HG03457 (cell line): ENCODE measurements around the gene GBGT1.

Experiments
- ATAC-seq: cut with Tn5 transposase; IDR thresholded peaks from one replicate; pipeline ENCODE4 v1.9.1; 2021; ENCODE audit warnings: moderate number of reproducible peaks; ENCODE audit not compliant: unreplicated experiment

The GBGT1 gene

DNA sequence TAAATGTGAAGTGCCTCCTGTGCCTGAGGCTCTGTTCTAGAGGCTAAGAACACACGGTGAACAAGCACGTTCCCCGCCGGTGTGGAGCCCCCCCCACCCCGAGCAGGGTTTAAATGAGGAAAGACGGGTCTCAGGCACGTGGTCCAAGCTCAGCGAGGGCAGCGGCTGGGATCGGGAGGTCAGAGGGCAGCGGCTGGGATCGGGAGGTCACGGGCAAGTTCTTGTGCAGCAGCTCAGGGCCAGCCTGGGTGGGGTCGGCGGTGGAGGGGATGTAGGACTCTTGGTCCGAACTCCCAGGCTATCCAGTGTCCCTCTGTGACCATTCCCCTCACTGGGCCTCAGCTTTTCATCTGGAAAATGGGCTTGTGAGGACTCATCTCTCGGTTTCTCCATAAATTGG is 2.7 kb upstream of the GBGT1 start:
- ATAC-seq, result no peak

DNA sequence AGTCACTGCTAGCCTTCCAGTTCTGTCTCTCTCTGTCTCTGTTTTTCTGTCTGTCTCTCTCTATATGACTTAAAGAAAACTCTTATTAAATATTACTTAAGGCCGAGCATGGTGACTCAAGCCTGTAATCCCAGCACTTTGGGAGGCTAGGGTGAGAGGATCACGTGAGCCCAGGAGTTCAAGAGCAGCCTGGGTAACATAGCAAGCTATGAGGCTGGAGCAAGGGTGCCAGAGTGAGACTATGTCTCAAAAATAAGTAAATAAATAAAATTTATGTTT is 1.7 kb upstream of the GBGT1 start:
- no peak for ATAC-seq

DNA sequence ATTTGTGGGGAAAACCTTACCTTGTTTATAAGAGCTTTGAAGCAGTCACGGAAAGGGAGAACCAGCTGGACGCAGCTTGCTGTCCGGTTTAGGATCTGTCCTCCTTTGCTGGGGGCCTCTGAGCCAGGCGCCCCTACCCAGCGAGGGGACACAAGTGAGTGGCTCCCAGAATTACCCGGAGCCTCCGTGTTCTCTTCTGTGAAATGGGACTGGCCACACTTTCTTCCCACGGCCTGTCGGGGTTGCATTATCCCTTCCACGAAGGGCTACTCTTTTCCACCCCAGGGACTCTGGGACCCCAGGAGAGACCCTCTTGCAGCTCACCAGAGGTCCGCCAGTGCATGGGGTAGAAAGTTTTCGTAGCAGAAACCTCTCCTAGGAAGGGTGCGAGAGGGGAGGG is 477 bp upstream of the GBGT1 start:
- ATAC-seq, result no peak

DNA sequence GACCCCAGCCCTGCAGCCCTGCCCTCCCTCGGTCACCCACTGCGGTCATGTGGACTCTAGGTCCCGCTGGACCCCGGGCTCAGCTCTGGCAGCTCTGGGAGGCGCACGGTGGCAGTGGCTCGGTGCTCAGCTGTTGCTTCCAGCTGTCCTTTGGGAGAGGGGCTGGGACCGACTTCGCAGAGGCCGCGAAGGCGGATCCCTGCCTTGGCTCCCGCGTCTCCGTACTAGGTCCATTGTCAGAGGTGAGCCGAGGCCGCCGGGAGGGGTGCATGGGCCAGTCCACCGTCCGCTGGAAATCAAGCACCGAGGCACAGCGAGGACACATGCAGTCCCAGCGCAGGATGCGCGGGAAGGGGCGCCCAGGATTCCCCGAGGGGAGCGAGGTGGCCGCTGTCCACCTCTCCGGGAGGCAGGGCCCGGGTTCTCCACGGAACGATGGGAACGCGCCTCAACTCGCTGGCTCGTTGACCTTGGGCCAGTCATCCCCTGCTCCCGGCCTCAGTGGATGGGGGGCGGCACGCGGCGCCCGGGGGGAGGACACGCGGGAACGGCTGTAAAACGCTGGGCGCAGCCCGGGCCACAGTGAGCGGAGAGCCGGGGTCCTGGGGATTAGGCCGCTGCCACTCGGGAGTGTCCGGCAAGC is 732 bp downstream of the GBGT1 start:
- no peak for ATAC-seq

DNA sequence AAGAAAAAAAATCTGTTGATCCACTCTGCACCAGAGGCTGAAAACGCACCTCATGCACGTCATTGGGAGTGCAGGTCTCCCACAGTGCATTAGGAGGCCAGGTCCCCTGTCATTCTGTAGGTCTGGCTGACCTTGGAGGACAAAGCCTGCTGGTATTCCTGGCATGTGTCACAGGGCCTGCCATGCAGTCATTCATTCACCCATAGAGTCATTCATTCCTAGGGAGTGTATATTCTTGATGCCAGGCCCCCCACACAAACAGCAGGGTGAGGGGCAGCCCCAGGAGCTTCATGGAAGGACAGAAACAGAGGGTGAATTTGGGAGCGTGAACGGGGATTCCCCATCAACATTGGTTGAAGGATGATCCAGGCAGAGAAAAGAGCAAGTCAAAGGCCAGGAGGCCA is 2.2 kb downstream of the GBGT1 start:
- no peak for ATAC-seq

DNA sequence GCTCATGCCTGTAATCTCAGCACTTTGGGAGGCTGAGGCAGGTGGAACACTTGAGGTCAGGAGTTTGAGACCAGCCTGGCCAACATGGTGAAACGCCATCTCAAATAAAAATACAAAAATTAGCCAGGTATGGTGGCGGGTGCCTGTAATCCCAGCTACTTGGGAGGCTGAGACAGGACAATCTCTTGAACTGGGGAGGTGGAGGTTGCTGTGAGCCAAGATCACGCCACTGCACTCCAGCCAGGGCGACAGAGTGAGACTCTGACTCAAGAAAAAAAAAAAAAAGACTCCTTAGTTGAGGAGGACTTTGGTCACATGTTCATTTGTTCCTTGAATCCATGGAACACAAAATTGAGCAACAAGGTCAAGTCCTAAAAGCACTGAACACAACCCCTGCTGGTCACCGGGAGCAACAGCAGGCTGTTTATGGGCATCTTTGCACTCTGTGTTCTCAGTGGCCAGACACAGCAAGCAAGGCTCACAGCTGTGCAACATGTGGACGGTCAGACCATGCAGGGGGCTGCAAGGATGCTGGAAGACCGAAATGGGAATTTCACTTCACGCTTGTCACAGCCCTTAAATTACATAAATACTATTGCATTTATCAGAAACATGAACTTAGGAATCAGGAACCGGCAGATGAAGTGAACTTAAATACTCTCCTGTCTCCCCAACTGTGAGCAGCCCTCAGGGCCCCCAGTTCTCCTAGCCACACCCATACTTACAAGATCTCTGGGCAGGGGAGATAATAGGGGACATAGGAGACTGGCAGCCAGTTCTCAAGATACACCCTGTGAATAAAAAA is 2.8 kb downstream of the GBGT1 start:
- ATAC-seq, result no peak

DNA sequence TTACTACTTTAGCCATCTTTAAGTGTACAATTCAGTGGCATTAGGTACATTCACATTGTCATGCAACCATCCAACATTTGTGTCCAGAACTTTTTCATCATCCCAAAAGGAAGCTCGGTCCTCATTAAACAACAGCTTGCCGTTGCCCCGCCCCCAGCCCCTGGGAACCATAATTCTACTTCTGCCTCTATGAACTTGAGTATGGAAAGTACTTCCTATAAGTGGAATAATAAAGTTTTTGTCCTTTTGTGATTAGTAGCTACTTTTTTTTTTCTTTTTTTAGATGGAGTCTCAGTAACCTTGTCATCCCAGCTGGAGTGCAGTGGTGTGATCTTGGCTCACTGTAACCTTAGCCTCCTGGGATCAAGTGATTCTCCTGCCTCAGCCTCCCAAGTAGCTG is 5.0 kb downstream of the GBGT1 start:
- ATAC-seq, result no peak

DNA sequence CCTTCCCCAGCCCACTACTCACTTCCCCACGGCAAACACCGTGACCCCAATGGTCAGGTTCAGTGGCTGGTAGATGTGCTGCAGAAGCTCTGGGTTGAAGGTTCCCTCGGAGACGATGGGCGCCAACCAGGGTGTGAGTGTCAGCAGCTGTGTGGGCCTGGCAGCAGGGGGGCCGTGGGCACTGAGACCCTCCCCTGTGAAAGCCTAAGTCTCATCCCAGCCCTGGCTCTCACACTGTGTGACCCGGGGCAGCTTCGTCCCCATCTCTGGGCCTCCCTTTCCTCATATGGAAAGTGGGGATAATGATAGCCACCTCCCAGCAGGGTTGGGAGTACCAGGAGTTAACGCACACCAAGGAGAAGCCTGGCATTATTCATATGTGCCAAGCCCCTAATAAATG is 8.6 kb downstream of the GBGT1 start:
- no peak for ATAC-seq

DNA sequence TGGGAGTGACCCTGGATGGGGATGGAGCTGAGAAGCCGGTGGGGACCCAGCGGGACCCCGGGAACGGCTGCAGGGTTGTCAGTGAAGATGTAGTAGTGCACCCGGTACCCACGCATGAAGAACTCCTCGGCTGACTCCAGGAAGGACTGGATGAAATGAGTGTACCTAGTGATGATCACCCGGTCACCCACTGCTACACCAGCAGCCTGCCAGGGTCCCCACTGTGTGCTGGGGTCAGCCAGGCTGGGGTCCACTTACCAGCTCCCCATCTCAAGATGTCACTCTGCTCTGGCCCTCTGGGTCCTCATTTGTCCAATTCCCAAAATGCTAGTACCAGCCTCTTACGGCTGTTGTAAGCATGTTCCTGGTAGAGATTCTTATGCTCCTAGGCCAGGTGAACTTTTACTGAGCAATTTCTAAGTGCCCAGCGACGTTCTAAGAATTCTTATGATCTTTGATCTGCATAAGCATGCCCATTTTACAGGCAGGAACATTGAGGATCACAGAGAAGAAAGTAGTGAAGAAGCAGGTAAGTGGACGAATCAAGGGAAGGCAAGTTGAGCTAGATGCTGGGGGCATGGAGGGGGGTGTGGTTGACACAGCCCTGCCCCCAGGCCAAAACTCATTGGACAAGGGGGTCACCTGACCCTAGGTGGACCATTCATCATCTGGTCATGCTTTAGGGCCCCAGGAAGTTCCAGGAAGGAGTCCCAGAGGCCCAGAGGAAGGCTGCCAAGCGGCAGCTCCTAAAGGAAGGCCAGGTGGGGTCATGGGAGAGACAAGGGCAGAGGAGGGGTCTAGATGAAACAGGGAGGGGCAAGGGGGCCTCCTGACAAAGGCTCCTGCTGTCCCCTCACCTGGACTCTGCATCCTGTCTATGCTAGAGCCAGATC is 9.4 kb downstream of the GBGT1 start:
- ATAC-seq, result no peak

DNA sequence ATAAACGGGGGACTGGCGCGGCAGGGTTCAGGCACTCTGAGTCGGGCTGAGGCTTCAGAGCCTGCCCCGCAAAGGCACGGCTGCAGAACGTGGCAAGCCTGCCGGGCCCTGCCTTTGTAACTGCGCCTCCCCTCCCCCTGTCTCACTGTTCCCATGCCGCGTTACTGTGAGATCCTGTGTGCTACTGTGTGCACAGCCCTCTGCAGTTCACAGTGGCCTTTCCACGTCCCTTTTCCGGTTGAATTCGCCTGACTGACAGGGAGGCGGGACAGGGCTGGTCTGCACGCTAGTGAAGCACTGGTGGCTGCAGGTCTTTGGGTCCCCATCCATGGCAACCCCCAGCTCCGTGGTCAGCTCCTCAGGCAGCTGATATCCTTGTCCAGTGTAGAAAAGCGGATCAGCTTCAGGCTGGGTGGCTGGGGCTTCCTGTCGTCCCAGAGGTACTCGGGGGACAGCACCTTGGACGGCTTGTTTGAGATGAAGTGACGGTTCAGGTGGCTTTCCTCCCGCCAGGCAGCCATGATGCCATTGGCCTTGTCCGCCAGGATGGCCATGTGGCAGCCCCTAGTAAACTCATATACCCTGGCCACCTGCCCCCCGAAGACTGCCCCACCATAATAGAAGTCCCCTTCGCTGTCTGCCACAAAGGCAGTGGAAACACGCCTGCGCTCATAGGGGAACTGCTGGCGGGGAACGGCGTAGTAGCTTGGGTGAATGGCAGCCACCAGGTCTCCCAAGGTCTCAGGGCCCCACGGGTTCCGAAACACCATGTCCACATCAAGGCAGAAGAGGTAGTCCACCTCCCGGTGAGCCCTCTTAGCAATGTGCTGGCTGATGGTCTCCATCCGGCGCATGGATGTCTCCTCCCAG is 10.3 kb downstream of the GBGT1 start:
- no peak for ATAC-seq

DNA sequence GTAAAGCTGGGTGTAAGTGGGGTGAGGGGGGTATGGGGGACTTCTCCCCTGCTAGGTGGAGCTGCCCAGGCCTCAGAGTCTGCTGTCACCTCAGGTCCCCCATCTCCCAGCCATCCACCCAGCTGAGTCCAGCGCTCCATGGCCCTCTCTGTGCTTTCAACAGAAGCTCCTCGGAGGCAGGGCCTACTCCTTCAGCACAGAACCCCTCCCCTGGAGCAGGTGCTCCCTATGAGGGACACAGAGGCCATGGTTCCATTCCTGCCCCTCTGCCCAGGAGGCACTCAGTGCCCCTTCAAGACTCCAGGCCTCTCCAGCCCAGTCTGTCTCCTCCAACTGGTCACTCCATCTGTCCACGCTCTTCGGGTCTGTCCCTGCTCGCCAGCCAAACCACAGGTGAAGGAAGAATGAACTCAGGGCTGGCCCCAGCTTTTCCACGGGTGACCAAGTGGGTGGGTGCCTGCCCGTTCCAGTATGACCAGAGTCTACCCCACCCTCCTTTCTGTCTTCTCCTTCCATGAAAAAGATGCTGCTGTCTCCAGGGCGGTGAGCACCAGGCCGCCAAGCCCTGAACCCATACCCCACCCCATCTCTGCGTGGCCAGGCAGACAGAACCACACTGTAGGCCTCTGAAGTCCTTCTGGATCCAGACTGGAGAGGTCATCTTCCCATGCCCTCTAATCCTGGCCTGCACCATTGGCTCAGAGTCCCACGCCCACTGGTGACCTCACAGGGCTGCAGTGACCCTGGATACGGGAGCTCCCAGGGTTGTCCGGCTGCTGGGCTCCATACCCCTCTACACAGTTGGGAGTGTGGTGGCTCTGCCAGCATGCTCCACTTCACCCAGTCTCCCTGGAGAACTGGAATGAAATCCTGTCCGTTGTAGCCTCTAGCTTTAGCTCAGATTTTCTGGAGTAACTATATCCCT is 11.9 kb downstream of the GBGT1 start:
- no peak for ATAC-seq

DNA sequence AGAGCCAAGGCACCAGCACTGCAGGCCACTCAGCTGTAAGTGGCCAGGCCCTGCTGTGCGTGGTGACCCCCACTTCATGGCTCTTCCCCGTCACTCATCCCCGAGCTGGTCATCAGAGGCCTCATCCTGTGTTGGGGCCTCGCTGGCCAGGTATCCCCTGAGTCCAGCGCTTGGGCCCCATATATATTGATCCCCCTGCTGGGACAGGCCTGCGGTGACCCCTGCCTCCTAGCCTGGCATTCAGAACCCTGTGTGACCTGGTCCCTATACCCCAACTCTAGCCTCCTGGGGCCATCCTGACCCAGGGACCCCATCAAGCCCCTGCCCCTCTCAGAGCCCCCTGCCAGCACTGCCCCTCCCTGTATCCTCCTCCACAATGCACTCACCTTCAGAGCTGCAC is 12.7 kb downstream of the GBGT1 start:
- no peak for ATAC-seq

DNA sequence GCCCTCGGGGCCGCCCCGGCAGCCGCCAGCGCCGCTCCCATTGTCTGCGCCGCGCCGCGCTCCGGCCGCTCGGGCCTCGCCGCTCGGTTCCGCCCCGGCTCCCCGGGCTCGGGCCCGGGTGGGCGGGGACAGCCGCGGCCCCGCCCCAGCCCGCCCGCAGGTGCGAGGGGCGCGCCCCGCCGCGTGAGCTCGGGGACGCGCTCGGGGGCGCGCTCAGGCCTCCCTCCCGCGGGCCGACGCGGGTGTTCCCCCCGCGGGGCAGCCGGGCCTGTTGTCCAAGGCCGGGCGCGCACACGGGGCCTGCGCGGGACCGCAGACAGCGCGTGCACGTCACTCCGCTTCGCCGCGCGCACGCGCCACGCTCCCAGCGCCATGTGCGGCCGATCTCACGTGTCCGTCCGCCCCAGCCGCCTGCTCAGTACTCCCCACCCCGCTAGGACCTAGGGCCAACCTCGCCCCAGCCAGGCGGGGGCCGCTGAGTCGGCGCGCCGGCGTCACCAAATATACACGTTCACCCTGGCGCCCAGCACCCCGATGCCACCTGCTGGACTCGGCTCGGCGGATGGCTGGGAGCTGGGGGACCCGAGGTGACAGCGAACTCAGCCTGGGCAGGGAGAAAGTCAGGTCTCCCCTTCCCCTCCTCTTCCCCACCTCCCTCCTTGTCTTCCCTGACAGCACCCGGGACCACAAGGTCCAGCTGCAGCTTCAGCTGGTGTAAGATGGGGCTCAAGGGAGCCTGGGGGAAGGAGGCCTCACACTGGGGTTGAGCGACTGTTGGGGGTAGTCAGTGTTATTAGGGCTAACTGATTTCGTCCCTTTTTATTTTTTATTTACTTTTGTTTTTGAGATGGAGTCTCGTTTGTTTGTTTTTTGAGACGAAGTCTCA is 14.3 kb downstream of the GBGT1 start:
- peak; percentile 49 for ATAC-seq

DNA sequence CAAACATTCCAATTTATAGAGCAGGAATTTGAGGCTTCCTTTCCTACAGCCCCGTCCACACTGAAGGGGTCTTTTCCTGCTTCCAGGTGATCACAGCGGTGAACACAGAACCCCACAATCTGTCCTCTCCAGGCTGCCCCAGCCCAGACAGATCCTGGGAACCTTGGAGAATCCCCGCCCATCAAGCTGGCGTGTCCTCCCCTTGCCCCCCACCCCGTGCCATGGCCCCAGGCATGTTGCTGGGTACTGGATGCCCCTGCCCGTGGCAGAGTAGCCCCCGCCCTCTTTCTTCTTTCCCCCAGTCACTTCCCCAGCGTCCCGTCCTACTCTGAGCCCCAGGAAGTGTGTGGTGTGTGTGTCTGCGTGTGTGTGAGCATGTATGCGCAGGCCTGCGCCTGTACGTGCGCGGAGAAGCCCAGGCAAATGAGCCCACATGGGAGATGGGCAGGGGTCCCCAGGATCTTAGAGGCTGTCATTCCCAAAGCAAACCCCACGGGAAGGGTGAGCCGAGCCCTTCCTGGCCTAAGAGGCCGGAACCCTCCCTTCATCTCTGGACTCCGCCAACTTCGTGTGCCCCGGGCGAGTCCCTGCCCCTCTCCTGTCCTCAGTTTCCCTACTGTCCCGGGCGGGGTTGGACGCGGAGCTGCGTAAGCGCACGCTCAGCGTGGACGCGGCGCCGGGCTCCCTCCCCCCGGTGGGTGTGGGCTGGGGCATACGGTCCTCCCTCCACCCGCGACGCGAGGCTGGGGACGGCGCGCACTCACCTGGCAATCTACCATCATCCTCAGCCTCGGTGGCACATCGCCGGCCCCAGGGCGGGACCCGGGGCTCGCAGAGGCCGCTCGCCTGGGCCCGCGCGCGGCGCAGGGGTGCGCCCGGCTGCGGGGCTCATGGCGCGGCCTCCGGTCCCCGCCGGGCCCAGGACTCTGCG is 15.2 kb downstream of the GBGT1 start:
- ATAC-seq, result peak; percentile 6

DNA sequence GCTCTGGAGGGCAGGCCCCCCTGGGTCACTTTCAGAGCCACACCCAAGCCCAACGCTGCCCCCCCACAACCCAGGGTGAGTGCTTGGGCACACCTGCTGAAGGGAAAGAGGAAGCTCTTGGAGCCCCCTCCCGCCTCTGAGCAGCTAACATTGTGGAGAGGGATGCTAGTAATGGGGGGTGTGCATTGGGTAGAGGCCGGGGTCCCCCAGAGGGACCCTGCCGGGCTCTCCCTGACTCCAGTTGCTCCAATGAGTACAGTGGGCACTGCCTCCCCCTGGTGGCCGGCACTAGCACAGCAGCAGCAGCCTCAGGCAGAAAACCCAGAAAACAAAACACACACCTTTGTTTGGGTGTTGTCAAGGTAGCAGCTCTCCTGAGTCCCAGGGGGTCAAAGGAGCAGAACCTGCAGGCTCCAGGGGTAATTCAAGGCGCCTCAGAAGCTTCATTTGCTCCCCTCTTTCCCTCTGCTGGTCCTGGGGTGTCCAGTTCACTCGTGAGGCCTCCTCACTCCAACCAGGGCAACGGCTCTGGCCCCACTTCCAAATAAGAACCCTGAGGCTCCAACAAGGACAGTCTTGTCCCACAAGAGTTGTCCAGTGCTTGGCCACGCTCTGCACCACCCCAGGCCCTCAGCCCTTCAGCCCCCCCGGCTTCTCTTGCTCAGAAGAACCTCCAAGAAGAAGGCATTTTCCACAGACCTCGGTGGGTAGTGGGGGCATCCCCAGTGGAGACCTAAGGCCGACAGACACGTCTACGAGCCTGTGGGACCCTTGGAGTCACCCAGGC is 16.1 kb downstream of the GBGT1 start:
- ATAC-seq, result no peak

DNA sequence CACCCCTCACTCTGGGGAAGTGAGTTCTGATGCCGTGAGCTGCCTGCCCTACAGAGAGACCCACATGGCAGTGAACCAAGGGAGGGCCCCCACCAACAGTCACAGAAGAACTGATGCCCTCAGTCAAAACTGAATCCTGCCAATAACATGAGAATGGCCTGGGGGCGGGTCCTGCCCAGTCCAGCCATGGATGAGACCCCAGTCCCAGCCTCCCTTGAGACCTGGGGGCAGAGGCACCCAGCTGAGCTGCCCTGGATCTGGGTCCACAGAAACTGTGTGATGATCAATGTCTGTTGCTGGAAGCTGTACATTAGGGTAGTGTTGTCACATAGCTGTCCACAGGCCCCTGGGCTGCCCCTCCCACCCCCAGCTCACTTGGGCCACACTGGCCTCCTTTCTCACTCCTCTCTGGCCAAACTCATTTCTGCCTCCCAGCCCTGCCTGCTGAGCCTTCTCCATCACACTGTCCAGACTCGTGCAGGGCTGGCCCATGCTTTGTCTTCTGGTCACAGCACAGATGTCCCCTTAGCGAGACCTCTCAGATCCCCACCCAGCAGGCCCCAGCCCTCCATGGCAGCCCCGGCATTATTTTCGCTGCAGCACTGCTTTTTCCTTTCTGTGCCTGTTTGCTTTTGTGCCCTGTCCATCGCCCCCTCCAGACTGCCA is 16.8 kb downstream of the GBGT1 start:
- no peak for ATAC-seq
